Globus pallidus (tissue), 1 donor: Measurements from ENCODE around the gene SGMS1.
A peak's percentile ranks its signal among the peaks of the same experiment; 100 is the strongest.
"Not testable (repeated sequence)": the region's sequence is repeated elsewhere in the genome, so short reads cannot be mapped to it uniquely, and the experiment has no call there.

Source experiments
- DNase-seq: peaks from one replicate; pipeline ENCODE4 v3.0.0-alpha.2; 2015; ENCODE audit warnings: low spot score

Gene SGMS1

DNA sequence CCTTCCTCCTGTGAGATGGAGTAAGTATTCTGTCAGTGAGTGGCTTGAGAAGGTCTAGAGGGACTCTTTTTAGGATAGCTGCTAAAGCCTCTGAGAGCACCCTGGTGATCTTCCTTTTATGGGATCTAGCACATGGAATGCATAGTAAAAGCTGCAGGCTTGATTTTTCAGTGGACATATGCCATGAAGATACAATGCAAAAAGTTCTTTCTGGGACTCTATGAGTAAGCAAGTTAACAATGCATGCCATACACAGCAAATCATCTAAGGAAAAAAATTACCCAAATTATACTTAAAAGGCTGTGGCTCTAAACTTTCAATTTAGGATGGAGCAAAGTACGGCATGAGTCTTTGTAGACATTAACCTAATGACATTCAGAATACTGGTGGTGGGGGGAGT lies 154.5 kb downstream of the SGMS1 start:
- no peak for DNase-seq

DNA sequence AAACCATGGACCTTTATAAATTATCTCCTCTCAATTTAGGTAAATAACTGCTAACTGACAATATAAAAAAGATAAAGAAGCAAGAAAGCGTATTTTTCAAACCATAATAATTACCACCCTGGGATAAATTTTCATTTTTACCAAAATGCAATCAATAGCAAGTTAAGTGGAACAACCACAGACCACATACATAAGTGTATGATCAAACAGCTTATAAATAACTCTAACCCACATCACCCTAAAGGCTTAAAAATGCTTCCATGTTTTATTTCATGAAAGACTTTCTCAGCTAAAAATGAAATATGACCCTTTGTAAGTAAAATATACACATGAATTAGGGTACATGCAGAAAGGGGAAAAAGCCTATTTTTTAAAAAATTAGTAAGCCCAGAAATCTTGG lies 156.5 kb downstream of the SGMS1 start:
- no peak for DNase-seq

DNA sequence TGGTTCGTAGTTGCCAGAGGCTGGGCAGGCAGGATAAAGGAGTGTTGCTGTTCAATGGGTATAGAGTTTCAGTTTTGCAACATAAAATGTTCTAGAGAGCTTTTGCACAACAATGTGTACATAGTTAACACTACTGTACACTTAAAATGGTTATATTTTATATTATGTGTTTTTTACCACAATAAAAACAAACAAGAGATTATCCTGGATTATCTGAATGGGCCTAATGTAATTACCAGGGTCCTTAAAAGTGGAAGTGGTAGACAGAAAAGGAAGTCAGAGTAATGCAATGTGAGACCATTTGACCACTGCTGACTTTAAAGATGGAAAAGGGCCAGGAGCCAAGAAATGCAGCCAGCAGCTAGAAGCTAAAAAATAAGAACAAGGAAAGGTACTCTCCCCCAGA lies 159.7 kb downstream of the SGMS1 start:
- peak; percentile 50 for DNase-seq

DNA sequence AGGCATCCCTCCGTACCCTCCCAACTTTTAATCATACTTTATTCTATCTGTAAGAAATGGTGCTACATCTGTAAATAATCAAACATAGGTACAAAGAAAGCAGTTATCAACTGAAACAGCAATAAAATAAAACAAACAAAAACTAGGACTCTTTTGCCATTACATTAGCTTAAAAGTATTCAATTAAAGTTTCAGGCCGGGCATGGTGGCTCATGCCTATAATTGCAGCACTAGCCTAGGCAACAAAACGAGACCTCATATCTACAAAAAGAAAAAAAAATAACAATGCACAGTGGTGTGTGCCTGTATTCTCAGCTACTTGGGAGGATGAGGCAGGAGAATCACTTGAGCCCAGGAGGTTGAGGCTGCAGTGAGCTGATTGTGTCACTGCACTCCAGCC lies 161.9 kb downstream of the SGMS1 start:
- no peak for DNase-seq

DNA sequence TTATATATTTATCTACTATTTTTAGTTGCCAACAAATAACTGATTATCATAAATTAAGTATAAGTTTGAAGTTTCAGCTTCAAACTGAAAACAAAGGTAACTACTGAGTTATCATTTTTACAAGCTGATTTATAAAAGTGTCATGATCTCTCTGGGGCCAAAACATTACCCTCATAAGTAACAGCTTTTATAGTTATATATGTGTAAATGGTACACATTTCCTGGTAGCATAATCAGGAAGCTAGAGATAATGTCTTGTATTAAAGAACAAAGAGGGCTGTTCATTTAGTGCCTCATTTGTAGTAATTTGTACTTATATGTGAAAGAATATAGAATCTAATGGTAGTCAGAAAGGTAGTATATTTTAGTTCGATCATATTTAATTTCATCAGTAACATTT lies 162.6 kb downstream of the SGMS1 start:
- DNase-seq: no peak

DNA sequence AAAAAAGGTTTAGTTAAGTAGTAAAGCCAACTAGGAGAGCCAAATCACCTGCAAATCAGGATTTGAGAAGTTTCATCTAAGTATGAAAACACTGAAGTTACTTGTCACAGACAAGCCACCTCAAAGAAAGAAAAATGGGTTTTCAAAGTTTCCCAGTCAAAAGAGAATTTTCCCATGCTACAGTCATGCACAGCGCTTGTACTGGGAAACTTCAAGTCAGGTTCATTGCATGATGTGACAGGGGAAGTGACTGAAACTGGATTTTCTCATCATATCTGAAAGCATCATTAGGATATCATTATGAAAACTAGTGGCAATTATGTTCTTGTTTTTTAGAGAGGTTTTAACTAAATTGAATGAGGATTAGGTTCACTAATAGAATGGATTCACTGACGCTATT lies 167.0 kb downstream of the SGMS1 start:
- DNase-seq: no peak

DNA sequence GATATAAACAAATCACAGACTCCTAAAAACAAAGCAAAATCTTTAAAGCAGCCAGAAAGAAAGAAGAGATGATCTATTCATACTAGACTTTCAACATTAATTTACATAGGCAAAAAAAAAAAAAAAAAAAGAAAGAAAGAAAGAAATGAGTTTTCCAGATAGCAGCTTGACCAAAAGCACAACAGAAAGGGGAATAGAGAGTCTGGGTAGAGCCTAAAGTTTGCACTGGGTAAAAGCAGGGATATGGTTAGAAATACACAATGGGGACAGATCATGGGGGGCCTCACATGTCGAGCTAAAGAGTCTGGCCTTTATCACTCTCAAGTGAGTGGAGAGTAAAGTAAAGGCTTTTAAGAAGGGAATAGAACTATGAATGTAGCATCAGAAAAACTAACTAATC lies 169.8 kb downstream of the SGMS1 start:
- DNase-seq: no peak

DNA sequence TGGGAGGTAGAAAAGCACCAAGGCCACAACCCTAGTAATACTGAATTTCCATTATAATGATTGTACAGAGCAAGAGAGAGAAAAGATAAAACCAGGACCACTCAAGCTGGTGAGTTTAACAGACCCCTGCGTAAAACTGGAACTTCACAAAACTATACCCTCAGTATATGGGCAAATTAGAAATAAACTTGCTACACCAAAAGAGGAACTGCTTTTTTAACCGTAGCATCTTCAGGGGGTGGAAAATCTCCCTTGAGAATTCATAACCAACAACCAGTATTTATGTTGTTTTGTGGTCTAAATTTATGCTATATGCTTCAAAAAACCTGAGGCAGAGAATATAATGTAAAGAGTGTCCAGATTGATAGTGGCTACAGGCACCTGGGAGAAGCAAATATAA lies 171.2 kb downstream of the SGMS1 start:
- DNase-seq: no peak

DNA sequence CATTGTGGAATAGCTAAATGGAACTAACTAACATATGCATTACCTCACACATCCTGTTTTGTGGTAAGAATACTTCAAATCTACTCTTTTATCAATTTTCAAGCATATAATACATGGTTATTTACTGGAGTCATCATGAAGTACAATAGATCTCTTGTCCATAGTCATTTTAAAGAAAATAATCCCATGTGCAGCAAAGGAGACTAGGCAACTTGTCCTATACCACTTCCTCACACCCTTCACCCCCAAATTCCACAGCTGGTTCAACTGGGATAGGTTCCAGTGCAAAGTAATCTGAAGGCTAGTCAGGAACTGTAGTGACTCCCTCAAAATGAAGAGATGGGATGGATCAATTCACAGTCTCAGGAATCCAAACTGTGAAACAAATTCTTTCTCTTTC lies 176.1 kb downstream of the SGMS1 start:
- DNase-seq: no peak

DNA sequence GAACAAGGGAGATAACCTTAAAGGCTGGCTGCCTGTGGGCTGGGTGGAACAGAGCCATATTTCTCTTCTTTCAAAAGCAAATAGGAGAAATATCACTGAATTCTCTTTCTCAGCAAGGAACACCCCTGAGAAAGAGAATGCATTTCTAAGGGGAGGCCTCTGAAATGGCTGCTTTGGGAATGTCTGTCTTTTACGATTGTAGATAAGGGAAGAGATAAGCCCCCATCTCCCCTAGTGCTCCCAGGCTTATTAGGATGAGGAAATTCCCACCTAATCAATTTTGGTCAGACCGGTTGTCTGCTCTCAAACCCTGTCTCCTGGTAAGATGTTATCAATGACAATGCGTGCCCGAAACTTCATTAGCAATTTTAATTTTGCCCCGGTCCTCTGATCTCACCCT lies 178.0 kb downstream of the SGMS1 start:
- not testable (repeated sequence) for DNase-seq

DNA sequence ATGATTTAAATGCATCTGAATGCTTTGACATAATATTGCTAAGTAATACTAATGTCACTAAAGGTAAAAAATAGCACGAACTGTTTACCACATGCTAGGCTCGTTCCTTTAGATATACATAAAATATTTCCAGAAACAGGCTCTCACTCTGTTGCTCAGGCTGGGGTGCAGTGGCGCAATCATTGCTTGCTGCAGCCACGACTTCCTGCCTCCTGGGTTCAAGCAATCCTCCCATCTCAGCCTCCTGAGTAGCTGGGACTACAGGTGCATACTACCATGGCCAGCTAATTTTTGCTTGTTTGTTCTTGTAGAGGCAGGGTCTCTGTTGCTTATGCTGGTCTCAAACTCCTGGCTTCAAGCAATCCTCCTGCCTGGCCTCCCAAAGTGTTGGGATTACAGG lies 183.3 kb downstream of the SGMS1 start:
- no peak for DNase-seq

DNA sequence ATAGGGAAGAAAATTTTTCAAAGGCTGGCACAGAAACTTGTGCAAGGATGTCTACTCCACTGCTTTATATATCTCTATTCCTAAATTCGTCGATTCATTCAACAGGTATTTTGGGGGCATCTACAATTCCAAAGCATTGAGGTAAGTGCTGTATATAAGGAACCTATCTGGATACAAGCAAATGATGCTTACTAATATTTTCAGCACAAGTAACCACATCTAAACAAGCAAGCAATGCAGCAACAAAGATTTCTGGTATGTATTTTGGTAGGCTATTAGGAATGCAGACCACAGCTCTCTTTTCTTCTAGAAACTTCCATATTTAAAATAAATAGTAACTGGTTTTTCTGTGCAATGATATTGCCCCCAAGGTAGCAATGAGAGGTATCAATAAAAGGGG lies 183.9 kb downstream of the SGMS1 start:
- DNase-seq: no peak

DNA sequence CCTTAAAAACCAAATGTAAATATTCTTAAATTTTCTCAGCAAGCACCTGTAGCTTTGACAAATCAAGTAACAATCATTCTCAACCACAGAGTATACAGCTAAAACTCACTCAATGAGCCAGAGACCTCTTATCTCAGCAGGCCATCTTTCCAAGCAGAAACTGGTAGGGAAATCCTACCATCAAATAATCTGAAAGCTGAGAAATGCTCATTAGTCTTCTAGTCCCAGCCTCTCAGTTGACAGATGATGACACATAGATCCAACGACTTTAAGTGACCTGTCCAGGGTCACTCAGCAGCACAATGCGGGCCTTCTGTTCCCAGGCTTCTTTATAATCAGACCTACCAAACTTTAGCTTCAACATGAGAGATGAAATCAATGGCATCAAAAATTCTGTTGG lies 184.6 kb downstream of the SGMS1 start:
- no peak for DNase-seq

DNA sequence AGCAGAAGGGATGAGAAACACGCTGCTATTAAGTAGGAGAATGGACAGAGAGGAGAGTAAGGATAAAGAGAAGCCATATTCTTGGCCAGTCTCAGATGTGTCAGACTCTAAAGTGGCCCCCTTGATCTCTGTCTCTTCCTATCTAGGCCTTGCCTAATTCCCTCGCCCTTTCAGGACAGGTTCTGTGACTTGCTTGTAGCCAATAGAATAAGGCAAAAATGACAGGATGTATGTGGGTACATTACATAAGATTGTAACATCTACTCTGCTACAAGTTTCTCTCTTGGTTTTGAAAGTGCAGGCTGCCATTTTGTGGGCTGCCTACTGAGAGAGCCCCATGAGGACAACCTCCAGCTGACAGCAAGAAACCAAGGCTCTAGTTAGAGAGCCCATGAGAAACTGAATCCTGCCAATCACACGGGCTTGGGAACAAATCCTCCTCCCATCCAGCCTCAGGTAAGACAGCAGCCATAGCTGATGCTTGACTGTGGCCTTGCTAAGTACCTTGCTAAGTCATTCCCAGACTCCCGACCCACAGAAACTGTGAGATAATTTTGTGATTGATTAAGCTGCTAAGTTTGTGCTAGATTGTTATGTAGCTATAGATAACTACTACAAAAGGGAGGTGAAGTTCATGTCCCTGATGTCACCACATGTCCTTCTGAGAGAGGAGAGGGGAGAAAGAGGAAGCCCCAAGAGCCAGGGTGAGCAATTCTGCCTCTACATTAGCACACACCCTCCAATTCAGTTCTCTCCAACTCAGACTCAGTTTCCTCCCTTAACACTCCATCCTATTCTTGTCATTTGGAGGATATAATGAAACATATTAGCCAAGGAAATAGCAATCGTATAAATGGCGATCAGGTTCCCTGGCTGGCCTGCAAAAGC lies 185.5 kb downstream of the SGMS1 start:
- no peak for DNase-seq

DNA sequence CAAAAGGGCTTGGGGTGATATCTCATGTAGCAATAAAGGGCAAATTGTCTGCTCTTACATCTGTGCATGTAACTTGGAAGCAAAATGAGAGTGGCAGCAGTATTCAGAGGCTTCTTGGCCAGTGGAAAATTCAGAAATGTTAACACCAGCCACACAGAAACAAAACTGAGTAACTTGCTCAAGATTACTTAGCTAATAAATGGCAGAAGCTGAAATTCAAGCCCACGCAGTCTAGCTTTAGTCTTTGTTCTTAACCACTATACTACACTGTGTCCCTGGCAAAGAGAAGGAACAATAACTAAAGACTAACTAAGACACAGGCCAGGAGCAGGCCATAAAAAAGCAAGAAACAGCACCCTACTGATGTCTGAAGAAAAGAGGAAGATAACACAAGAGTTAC lies 186.5 kb downstream of the SGMS1 start:
- no peak for DNase-seq

DNA sequence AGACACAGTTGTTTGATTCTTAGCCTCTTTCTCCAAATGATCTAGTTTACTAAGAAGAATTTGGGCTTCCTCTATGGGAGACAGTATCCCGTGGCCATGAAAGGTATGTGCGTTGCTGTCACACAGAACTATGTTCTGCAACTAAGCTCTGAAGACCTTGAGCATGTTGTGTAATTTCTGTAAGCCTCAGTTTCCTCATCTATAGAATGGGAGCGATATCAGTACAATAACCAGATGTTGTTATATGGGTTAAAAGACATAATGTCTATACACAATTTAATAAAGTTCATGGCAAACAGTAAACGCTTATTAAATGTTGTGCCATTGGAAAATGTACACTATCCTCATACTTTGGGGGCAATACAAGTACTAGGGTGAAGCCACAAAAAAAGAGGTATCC lies 187.0 kb downstream of the SGMS1 start:
- no peak for DNase-seq

DNA sequence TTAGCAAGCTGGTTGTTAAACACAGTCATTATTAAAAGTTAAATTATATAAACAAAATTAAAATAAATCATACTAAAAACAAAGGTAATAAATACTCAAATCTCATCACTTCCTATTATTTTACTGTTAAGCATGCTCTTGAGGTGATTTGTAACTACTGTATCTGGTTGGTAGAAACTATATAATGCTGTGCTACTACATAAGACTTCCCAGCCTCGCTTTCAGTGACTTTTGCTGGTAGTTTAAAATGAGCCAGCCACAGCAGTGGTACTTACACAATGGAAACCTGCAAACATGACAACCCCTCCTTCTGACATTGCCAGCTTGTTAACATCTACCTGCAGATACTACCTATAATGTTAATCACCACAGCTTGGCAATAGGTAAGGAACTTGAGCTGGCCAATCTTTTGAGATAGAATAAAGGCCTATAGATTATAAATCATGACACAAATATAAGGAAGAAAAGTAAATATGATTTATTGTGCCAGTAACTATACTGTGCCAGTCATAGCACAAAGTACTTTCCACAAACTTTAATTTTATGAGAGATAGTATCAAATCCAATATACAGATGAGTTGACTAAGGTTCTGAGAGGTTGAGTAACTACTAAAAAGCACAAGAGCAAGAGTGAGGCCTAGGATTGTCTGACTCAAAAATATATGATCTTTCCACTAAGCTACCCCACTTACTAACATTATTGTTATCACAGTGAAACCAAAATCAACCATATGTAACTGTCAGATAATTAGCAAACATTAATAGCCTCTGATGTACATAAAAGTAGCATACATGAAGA lies 191.3 kb downstream of the SGMS1 start:
- no peak for DNase-seq

DNA sequence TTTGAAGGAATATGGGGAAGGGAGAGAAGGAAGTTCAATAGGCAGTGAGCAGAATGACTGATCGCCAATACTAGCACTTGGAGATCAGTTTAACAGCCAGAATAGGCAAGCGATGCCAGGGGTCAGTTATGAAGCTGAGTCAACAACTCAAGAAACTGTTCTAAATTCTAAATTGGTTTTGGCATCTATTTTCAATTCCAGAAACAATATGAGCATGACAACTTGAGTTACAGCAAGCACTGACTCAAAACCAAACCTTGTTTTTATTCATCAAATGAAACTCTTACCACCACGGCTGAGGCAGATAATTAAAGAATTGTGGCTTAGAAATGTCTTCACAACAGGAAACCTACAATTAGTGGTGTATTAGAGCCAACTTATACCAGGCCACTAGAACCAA lies 192.0 kb downstream of the SGMS1 start:
- DNase-seq: no peak

DNA sequence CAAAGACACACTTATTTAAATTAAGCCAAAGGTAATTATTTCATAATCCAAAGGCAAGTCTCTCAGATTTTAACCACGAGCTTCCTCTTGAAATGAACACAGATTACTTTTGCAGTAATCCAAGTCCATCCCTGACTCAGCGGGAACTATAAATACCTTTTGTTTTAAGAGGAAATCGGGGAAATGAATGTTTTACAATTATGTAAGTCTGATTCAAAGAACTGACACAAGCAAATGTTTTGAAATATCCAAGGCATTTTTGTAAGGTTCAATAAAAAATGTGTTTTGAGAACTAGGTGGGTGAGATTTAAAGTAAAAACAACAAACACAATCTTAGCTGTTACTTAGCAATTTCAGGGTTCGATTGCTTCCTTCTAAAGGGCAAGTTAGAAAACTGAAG lies 192.6 kb downstream of the SGMS1 start:
- DNase-seq: peak; percentile 46

DNA sequence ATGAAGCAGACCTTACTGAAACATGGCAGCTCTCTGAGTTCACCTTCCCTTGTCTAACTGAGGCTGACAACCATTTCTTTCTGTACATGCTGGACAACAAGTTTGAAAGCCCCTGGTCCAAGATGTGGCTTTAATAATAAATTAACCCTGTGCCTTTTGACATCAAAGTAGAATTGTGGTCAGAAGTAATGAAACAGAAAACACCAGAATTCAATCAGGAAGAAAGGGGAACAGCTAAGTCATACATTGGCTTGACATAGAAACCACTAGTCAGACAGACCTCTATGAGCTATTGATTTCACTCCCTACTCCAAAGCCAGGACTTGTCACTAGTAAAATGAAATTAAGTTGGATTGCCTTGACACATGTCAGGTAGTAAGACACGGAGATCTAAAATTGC lies 197.3 kb downstream of the SGMS1 start:
- no peak for DNase-seq

DNA sequence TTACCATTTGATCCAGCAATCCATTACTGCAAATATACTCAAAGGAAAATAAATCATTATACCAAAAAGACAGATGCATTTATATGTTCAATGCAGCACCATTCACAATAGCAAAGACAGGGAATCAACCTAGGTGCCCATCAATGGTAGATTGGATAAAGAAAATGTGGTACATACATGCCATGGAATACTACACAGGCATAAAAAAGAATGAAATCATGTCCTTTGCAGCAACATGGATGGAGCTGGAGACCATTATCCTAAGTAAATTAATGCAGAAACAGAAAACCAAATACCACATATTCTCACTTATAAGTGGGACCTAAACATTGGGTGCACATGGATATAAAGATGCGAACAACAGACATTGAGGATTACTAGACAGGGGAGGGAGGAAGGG lies 198.5 kb downstream of the SGMS1 start:
- DNase-seq: not testable (repeated sequence)

DNA sequence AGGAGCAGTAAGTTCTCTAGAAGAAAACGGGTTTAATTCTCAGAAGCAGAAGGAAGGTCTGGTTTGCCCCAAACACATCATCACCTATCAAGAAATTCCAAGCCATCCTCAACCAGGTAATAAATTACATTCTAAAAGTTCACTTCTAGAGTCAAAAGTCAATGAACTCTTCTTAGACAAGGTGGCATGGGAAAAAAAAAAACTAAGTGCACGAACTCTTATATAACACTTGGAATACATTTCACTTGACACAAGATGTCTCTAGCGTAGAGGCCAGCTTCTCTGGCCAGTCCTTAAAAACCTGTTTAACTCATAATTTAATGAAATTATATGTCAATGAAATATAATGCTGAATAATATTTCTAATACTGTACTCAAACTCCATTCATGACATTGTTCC lies 200.3 kb downstream of the SGMS1 start:
- DNase-seq: no peak

DNA sequence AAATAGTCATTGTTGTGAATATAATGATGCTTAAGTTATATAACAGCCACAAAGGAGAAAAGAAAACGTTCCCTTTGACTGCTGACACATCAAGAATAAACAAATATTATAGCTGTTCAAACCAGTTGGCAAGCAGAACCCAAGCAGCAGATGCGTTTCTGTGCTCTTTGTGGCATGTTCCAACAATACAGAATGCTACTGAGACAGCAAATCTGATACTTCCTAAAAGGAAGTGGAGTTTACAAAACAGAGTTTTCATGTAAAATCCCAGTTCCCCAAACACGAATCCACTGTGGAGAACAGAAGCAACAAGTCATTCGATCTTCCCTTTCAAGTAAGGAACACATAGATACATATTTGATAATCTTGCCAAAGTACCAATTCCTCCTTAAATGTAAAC lies 201.5 kb downstream of the SGMS1 start:
- peak; percentile 76 for DNase-seq
